ENCODE measurements around the gene SPAST. TPM values are rescaled to one million over a fixed set of nuclear protein-coding genes. Genes with fewer than 3 reads are reported as not detected.
A peak's percentile ranks its signal among the peaks of the same experiment; 100 is the strongest.

Gene SPAST
- total and polyA plus RNA-seq, 2 of the 13 experiments (the other 11 are each of a cell fraction or from before 2014, with no cell fraction given): 11.5 to 40.4 TPM

DNA sequence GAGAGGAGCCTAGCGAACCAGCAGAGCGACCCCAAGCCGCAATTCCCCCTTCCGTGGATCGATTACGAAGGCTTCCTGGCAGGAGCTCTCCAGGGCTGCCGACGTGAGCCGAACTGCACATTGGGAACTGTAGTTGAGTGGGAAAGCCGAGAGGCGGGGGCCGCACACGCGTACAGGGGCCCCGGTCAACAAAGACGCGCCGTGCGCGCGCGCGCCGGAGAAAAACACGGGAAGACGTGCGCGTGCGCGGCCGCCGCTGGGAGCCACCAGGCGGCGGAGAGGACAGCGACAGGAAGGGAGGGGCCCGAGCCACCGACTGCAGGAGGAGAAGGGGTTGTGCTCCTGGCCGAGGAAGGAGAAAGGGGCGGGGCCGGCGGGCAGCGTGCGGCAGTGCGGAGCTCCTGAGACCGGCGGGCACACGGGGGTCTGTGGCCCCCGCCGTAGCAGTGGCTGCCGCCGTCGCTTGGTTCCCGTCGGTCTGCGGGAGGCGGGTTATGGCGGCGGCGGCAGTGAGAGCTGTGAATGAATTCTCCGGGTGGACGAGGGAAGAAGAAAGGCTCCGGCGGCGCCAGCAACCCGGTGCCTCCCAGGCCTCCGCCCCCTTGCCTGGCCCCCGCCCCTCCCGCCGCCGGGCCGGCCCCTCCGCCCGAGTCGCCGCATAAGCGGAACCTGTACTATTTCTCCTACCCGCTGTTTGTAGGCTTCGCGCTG is at the start of gene SPAST (continued):
- TF ChIP-seq, protein P1, sequence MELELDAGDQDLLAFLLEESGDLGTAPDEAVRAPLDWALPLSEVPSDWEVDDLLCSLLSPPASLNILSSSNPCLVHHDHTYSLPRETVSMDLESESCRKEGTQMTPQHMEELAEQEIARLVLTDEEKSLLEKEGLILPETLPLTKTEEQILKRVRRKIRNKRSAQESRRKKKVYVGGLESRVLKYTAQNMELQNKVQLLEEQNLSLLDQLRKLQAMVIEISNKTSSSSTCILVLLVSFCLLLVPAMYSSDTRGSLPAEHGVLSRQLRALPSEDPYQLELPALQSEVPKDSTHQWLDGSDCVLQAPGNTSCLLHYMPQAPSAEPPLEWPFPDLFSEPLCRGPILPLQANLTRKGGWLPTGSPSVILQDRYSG (CRISPR knock-in tag; IDR thresholded peaks at IDR 0.05): peak; percentile 33; the same call in 1 of the 2 replicates
- TF ChIP-seq ZBTB34 (CRISPR knock-in tag; IDR thresholded peaks at IDR 0.05) (no peak), KLF15 (CRISPR knock-in tag; IDR thresholded peaks at IDR 0.05; ENCODE audit: borderline replicate concordance) (peak; percentile 80; the same call in 1 of the 2 replicates), ZNF296 (CRISPR knock-in tag; conservative IDR thresholded peaks at IDR 0.05) (no peak), ISX (CRISPR knock-in tag; conservative IDR thresholded peaks at IDR 0.05) (no peak), ZFP91 (CRISPR knock-in tag; IDR thresholded peaks at IDR 0.05; ENCODE audit: borderline replicate concordance) (peak; percentile 88; the same call in 1 of the 2 replicates), ZNF772 (CRISPR knock-in tag; IDR thresholded peaks at IDR 0.05) (peak; percentile 73; the same call in 1 of the 2 replicates), ZBTB8A (CRISPR knock-in tag; IDR thresholded peaks at IDR 0.05; ENCODE audit: borderline replicate concordance, low read depth) (no peak; the same call in 1 of the 2 replicates), HOXA7 (CRISPR knock-in tag; IDR thresholded peaks at IDR 0.05) (no peak), ZEB1 (IDR thresholded peaks at IDR 0.05; ENCODE audit: insufficient replicate concordance, low read depth) (no peak), CHD2 (IDR thresholded peaks at IDR 0.05; ENCODE audit: low read depth, low read length) (peak; percentile 46; the same call in 1 of the 2 replicates), ZNF678 (CRISPR knock-in tag; IDR thresholded peaks at IDR 0.05) (peak; percentile 80; the same call in 1 of the 2 replicates), ZNF780A (CRISPR knock-in tag; IDR thresholded peaks at IDR 0.05) (no peak), ZFP82 (CRISPR knock-in tag; IDR thresholded peaks at IDR 0.05; ENCODE audit: borderline replicate concordance) (peak; percentile 80; the same call in 1 of the 2 replicates), KAT2B (IDR thresholded peaks at IDR 0.05; ENCODE audit: borderline replicate concordance, low read depth, low read length) (0 out of 2 replicates have a peak, but pooled peaks have one; percentile 41), ARNTL (CRISPR knock-in tag; IDR thresholded peaks at IDR 0.05) (peak; percentile 87; the same call in 1 of the 2 replicates), ZNF446 (CRISPR knock-in tag; IDR thresholded peaks at IDR 0.05) (peak; percentile 97), ZBTB44 (CRISPR knock-in tag; IDR thresholded peaks at IDR 0.05) (no peak), ZNF619 (CRISPR knock-in tag; IDR thresholded peaks at IDR 0.05) (0 out of 2 replicates have a peak, but pooled peaks have one; percentile 55), ZNF776 (CRISPR knock-in tag; IDR thresholded peaks at IDR 0.05) (no peak), ZNF30 (CRISPR knock-in tag; IDR thresholded peaks at IDR 0.05) (no peak), MXI1 (IDR thresholded peaks at IDR 0.05; ENCODE audit: borderline replicate concordance, low read depth, low read length) (peak; percentile 94)

Data from HepG2 (cell line).